Stimulated activated CD8-positive, alpha-beta memory T cell treated with anti-CD3 and anti-CD28 coated beads, Interleukin-7, amount 100 ng/mL, for 4 hours (primary cell): ENCODE measurements around the gene PTH2.
"Not testable (repeated sequence)": the region's sequence is repeated elsewhere in the genome, so short reads cannot be mapped to it uniquely, and the experiment has no call there.

ENCODE experiments used
- DNase-seq, 2 donors: peaks; one replicate each; pipeline ENCODE4 v3.0.0-alpha.2; 2020; ENCODE audit warnings: low read depth in 2 of 2

PTH2 gene

GRCh38 chr19:49378512-49378911 is 44.7 kb downstream of the PTH2 start:
- no peak for DNase-seq

GRCh38 chr19:49374665-49375434 is 48.4 kb downstream of the PTH2 start:
- DNase-seq, result no peak

- not testable (repeated sequence) for DNase-seq
Measured at GRCh38 chr19:49373174-49373573, 50.1 kb downstream of the PTH2 start.
